GM12865 (cell line): Measurements from ENCODE around the gene PTAFR.

Source experiments
- DNase-seq: peaks from one replicate; pipeline ENCODE4 v3.0.0; 2010; ENCODE audit warnings: low read depth
- H3K4me3 ChIP-seq: 2 replicates; pipeline ENCODE4 v1.5.1; 2011; ENCODE audit warnings: mild to moderate bottlenecking, low read depth, low read length, control low read depth
- CTCF ChIP-seq: IDR thresholded peaks from 2 replicates; pipeline ENCODE4 v1.5.1; 2011; ENCODE audit warnings: low read length, control low read depth, low read depth, inconsistent platforms; ENCODE audit not compliant: insufficient read depth; ENCODE audit errors: missing control alignments

Gene PTAFR

GRCh38 chr1:28110555-28110954, 65.9 kb downstream of the PTAFR start:
- no peak for DNase-seq
- no peak overlapping the region for H3K4me3 ChIP-seq
- TF ChIP-seq CTCF = no peak

GRCh38 chr1:28109639-28110038, 66.9 kb downstream of the PTAFR start:
- no peak overlapping the region for H3K4me3 ChIP-seq
- no peak for TF ChIP-seq CTCF
- DNase-seq = no peak

GRCh38 chr1:28108001-28108400, 68.5 kb downstream of the PTAFR start:
- DNase-seq = no peak
- TF ChIP-seq CTCF = no peak
- no peak overlapping the region for H3K4me3 ChIP-seq

- DNase-seq = no peak
- no peak overlapping the region for H3K4me3 ChIP-seq
- TF ChIP-seq CTCF = no peak
Measured at GRCh38 chr1:28104866-28105467, 71.5 kb downstream of the PTAFR start.

GRCh38 chr1:28102189-28102588, 74.3 kb downstream of the PTAFR start:
- no peak for DNase-seq
- TF ChIP-seq CTCF = no peak
- H3K4me3 ChIP-seq = no peak overlapping the region

GRCh38 chr1:28099050-28099769, 77.3 kb downstream of the PTAFR start:
- no peak for DNase-seq
- TF ChIP-seq CTCF = no peak
- no peak overlapping the region for H3K4me3 ChIP-seq
